CD4-positive, alpha-beta T cell treated with Interleukin-12 subunit alpha and Interleukin-12 subunit beta, for 1 hour (primary cell): Measurements from ENCODE around the gene GP1BB.

Experiments
- DNase-seq: peaks from one replicate; pipeline ENCODE4 v3.0.0-alpha.2; 2020

Gene GP1BB

GRCh38 chr22:19742160-19743066, 19.1 kb downstream of the GP1BB start:
- DNase-seq: no peak

- no peak for DNase-seq
Measured at GRCh38 chr22:19743081-19743480, 19.7 kb downstream of the GP1BB start.

GRCh38 chr22:19743651-19744050, 20.3 kb downstream of the GP1BB start:
- no peak for DNase-seq

GRCh38 chr22:19744350-19745006, 21.1 kb downstream of the GP1BB start:
- DNase-seq: no peak

- DNase-seq: no peak
Measured at GRCh38 chr22:19745155-19746101, 22.1 kb downstream of the GP1BB start.

- DNase-seq: no peak
Measured at GRCh38 chr22:19746726-19747125, 23.4 kb downstream of the GP1BB start.

- DNase-seq: no peak
Measured at GRCh38 chr22:19747551-19747950, 24.2 kb downstream of the GP1BB start.

GRCh38 chr22:19748139-19748538, 24.8 kb downstream of the GP1BB start:
- no peak for DNase-seq

- no peak for DNase-seq
Measured at GRCh38 chr22:19748991-19749664, 25.8 kb downstream of the GP1BB start.

- DNase-seq: no peak
Measured at GRCh38 chr22:19749876-19750275, 26.5 kb downstream of the GP1BB start.

- DNase-seq: no peak
Measured at GRCh38 chr22:19750507-19751490, 27.5 kb downstream of the GP1BB start.

- no peak for DNase-seq
Measured at GRCh38 chr22:19751497-19752245, 28.3 kb downstream of the GP1BB start.

- no peak for DNase-seq
Measured at GRCh38 chr22:19753090-19753842, 29.9 kb downstream of the GP1BB start.

- DNase-seq: no peak
Measured at GRCh38 chr22:19753996-19754700, 30.8 kb downstream of the GP1BB start.

GRCh38 chr22:19754701-19755144, 31.4 kb downstream of the GP1BB start:
- no peak for DNase-seq

- DNase-seq: no peak
Measured at GRCh38 chr22:19755145-19755710, 31.9 kb downstream of the GP1BB start.

- DNase-seq: no peak
Measured at GRCh38 chr22:19755722-19756287, 32.5 kb downstream of the GP1BB start.
